Measurements from ENCODE around the gene RPL6. TPM values are rescaled to one million over a fixed set of nuclear protein-coding genes. Genes with fewer than 3 reads are reported as not detected.

The RPL6 gene
- total and polyA plus RNA-seq, 10 of the 15 experiments (the other 5 are each of a cell fraction or from before 2014, with no cell fraction given): 801 to 3,690 (median 2,265) TPM

GRCh38 chr12:112401054-112401453 lies 8.4 kb downstream of the RPL6 start:
- 79% methylated on average over 5 of the region's 5 CpGs for WGBS (ENCODE audit: insufficient coverage, insufficient replicate concordance, low lambda C conversion rate, missing lambda C conversion rate)
- TF ChIP-seq MTA2 (IDR thresholded peaks at IDR 0.05; ENCODE audit: low read depth): no peak
- TF ChIP-seq ETV6 (conservative IDR thresholded peaks at IDR 0.05 in 1 of 2, IDR thresholded peaks at IDR 0.05 in 1 of 2; ENCODE audit: borderline replicate concordance in 1 of 2, low read depth in 1 of 2): no peak
- TF ChIP-seq STAT1 (conservative IDR thresholded peaks at IDR 0.05): no peak
- no peak for TF ChIP-seq RUNX3 (IDR thresholded peaks at IDR 0.05; ENCODE audit: low read length)
- TF ChIP-seq POLR2A (IDR thresholded peaks at IDR 0.05; ENCODE audit: low read depth, low read length): no peak
- no peak for TF ChIP-seq IRF3 (IDR thresholded peaks at IDR 0.05)
- no peak for TF ChIP-seq STAT3 (IDR thresholded peaks at IDR 0.05; ENCODE audit: low read depth, low read length)
- TF ChIP-seq, protein P1, sequence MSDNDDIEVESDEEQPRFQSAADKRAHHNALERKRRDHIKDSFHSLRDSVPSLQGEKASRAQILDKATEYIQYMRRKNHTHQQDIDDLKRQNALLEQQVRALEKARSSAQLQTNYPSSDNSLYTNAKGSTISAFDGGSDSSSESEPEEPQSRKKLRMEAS (IDR thresholded peaks at IDR 0.05; ENCODE audit: low read depth, low read length): no peak
- TF ChIP-seq RELA (IDR thresholded peaks at IDR 0.05; ENCODE audit: borderline replicate concordance, partially characterized antibody): no peak
- no peak for TF ChIP-seq CBFB (IDR thresholded peaks at IDR 0.05; ENCODE audit: low read depth)
- SMC1A ChIA-PET (ENCODE audit: uncharacterized antibody, unreplicated experiment): no interaction called here
- no peak overlapping the region for H3K9ac ChIP-seq (ENCODE audit: control insufficient read depth, insufficient read depth, low read length)
- no peaks in the 10 kb centered on the region for H3K4me1 ChIP-seq (ENCODE audit: control insufficient read depth, insufficient read depth, low read length)
- no peaks in the 10 kb centered on the region for H3K9me3 ChIP-seq (replicated peaks; ENCODE audit: control insufficient read depth, insufficient read depth, low read length)
- no peak overlapping the region for H3K4me2 ChIP-seq (ENCODE audit: control insufficient read depth, insufficient read depth)
- no peak overlapping the region for H3K27ac ChIP-seq (ENCODE audit: control insufficient read depth, insufficient read depth)
- RAD21 ChIA-PET (ENCODE audit: unreplicated experiment): no interaction called here
- CTCF ChIA-PET: interaction anchor here (0.9 to 2.6 kb wide), 2 partner anchors 10 to 13 kb away, joined by 3 to 12 read pairs; no protein-coding TSS in a partner anchor
- no peaks in the 10 kb centered on the region for H3K79me2 ChIP-seq (ENCODE audit: control insufficient read depth, insufficient read depth, low read length)
- H3K27me3 ChIP-seq (replicated peaks in 1 of 2; ENCODE audit: control insufficient read depth in 2 of 2, insufficient read depth in 2 of 2, low read length in 1 of 2): no peaks in the 10 kb centered on the region; a peak in 1 of 4 replicates
- intact Hi-C loops (cut with micrococcal nuclease; ENCODE audit: unreplicated experiment): no loop called here
- in situ Hi-C loops (cut with MboI): no loop called here
- ATAC-seq (no peak), FAIRE-seq (no peak), DNase-seq (ENCODE audit: low read depth, low spot score) (no peak)
- peaks cover 10% of the 10 kb centered on the region in 2 experiments for H3K36me3 ChIP-seq (ENCODE audit: control insufficient read depth in 2 of 2, insufficient read depth in 2 of 2, low read length in 1 of 2)
- no peak overlapping the region for H3K4me3 ChIP-seq
- POLR2A ChIA-PET: no interaction called here
- H4K20me1 ChIP-seq (ENCODE audit: control insufficient read depth, insufficient read depth): peaks cover 2% of the 10 kb centered on the region; the same call in 1 of the 2 replicates
- no TSS peak for BruUV-seq (replicated peaks)
- no peak overlapping the region for H2AFZ ChIP-seq (ENCODE audit: control insufficient read depth, low read depth, low read length)

Data from GM12878 (cell line).